Endothelial cell of umbilical vein (primary cell): ENCODE measurements around the gene MRPS30. TPM values are rescaled to one million over a fixed set of nuclear protein-coding genes. Genes with fewer than 3 reads are reported as not detected.

Experiments
- BruUV-seq: library from RNA; stranded (reverse); fragments of 400-500 nt; replicated peaks from 2 replicates; lab custom pipeline; 2021; lab: Mats Ljungman, UMichigan
- CTCF ChIA-PET: fragments of 300-600, 350-600 bp; sonication (Branson Sonifier 250); formaldehyde crosslinking; loops from one replicate; lab custom pipeline; 2021; ENCODE audit warnings: antibody characterized with exemption, inconsistent platforms; lab: Charles Lee
- POLR2A ChIA-PET: fragments of 300-600, 350-600 bp; sonication (Branson Sonifier 250); formaldehyde crosslinking; loops from one replicate; lab custom pipeline; 2021; ENCODE audit warnings: antibody characterized with exemption, inconsistent platforms; lab: Charles Lee
- DNase-seq: peaks from one replicate; pipeline ENCODE4 v3.0.0-alpha.2; 2011; ENCODE audit warnings: low read depth, low spot score
- FAIRE-seq: peaks from 2 replicates; lab custom pipeline; 2011; peaks lifted over from hg19 to GRCh38; lab: Jason Lieb, UNC
- H2AFZ ChIP-seq: 2 replicates; pipeline ENCODE4 v1.6.0; 2012; ENCODE audit warnings: low read depth, low read length, control low read depth, inconsistent platforms
- H3K27ac ChIP-seq: 2 replicates; pipeline ENCODE4 v1.5.1; 2011; ENCODE audit warnings: low read depth, mild to moderate bottlenecking, control low read depth, low read length, moderate library complexity; ENCODE audit not compliant: insufficient read depth
- H3K27me3 ChIP-seq, 2 experiments: 2 replicates each; pipeline versions ENCODE4 v1.6.0 to v1.6.1; 2011; ENCODE audit warnings: low read length in 2 of 2, mixed read lengths in 1 of 2; ENCODE audit not compliant: control insufficient read depth in 2 of 2, insufficient read depth in 2 of 2
- H3K36me3 ChIP-seq, 2 experiments: 2 replicates in 1 of 2; 3 replicates in 1 of 2; pipeline ENCODE4 v1.5.1; 2011; ENCODE audit warnings: low read length in 2 of 2, mild to moderate bottlenecking in 1 of 2, moderate library complexity in 1 of 2; ENCODE audit not compliant: control insufficient read depth in 2 of 2, insufficient read depth in 2 of 2; ENCODE audit errors: extremely low read depth in 1 of 2
- H3K4me1 ChIP-seq: 3 replicates; pipeline ENCODE4 v1.5.1; 2011; ENCODE audit warnings: mild to moderate bottlenecking, low read length; ENCODE audit not compliant: control insufficient read depth, insufficient read depth; ENCODE audit errors: extremely low read depth
- H3K4me2 ChIP-seq: 2 replicates; pipeline ENCODE4 v1.6.1; 2011; ENCODE audit warnings: low read length, control low read depth, mixed read lengths; ENCODE audit not compliant: insufficient read depth
- H3K4me3 ChIP-seq, 3 experiments: fragments of 200-600 bp in 1 of 3; sonication (generic), shearing (Covaris generic) in 1 of 3; replicated peaks in 1 of 3; 2 replicates each; pipeline ENCODE4 v1.5.1; 2011 to 2016; ENCODE audit warnings: control low read depth in 3 of 3, low read length in 3 of 3, mild to moderate bottlenecking in 2 of 3, inconsistent platforms in 1 of 3, low read depth in 1 of 3, moderate library complexity in 1 of 3; ENCODE audit not compliant: insufficient read depth in 1 of 3
- H3K79me2 ChIP-seq: 2 replicates; pipeline ENCODE4 v1.6.0; 2012; ENCODE audit warnings: low read length, inconsistent platforms; ENCODE audit not compliant: control insufficient read depth, insufficient read depth
- H3K9ac ChIP-seq: replicated peaks from 2 replicates; pipeline ENCODE3; 2011; ENCODE audit warnings: low read length, control low read depth; ENCODE audit not compliant: insufficient read depth; ENCODE audit errors: extremely low read depth
- H3K9me1 ChIP-seq: replicated peaks from 3 replicates; pipeline ENCODE4 v1.6.0; 2011; ENCODE audit warnings: mild to moderate bottlenecking, low read length; ENCODE audit not compliant: control insufficient read depth, insufficient read depth; ENCODE audit errors: extremely low read depth
- H3K9me3 ChIP-seq: replicated peaks from 2 replicates; pipeline ENCODE4 v1.5.1; 2012; ENCODE audit warnings: low read length, inconsistent platforms; ENCODE audit not compliant: control insufficient read depth, insufficient read depth
- H4K20me1 ChIP-seq: replicated peaks from 2 replicates; pipeline ENCODE3; 2011; ENCODE audit warnings: mild to moderate bottlenecking, low read length; ENCODE audit not compliant: control insufficient read depth, insufficient read depth; ENCODE audit errors: extremely low read depth
- JUN ChIP-seq: IDR thresholded peaks from 2 replicates; pipeline ENCODE4 v1.6.1; 2011; ENCODE audit warnings: borderline replicate concordance, low read depth; ENCODE audit not compliant: insufficient read length, insufficient read depth
- dilution Hi-C: fragments of 300-500 bp; cut with MboI; formaldehyde crosslinking; loops from one replicate; pipeline ENCODE4 v1.15.0; 2019; ENCODE audit warnings: low sequenced_read_pairs; ENCODE audit not compliant: extremely low pct_ligation_motif_present
- intact Hi-C: fragments of 100-400 bp; cut with micrococcal nuclease; formaldehyde crosslinking; loops from one replicate; pipeline ENCODE4 v1.10.0; 2022
- polyA plus RNA-seq, 4 experiments: library from polyadenylated mRNA; depleted of rRNA in 3 of 4; stranded (reverse) in 3 of 4; unstranded in 1 of 4; fragments of >200 nt; gene quantifications; 2 replicates each; pipeline versions ENCODE4 v1.2.1 to v1.2.3, GENCODE V29; 2011 to 2012; ENCODE audit warnings: missing spikeins in 1 of 4
- total RNA-seq: library from RNA; stranded (reverse); gene quantifications from 2 replicates; pipeline ENCODE4 v1.2.3, GENCODE V29; 2021
- TF ChIP-seq, protein P1 (sequence below), 2 donors: IDR thresholded peaks; 1 replicate in 1 of 2; 2 replicates in 1 of 2; pipeline ENCODE4 v1.5.1; 2011; ENCODE audit warnings: low read length in 2 of 2, mild to moderate bottlenecking in 2 of 2, moderate library complexity in 2 of 2, control low read depth in 1 of 2, inconsistent platforms in 1 of 2, low read depth in 1 of 2; ENCODE audit not compliant: insufficient read depth in 1 of 2; ENCODE audit errors: extremely low read depth in 1 of 2

MRPS30 gene
- total and polyA plus RNA-seq, 2 donors (not counting 3 experiments of a cell fraction or from before 2014, with no cell fraction given), result 33.8 to 34.6 TPM

DNA sequence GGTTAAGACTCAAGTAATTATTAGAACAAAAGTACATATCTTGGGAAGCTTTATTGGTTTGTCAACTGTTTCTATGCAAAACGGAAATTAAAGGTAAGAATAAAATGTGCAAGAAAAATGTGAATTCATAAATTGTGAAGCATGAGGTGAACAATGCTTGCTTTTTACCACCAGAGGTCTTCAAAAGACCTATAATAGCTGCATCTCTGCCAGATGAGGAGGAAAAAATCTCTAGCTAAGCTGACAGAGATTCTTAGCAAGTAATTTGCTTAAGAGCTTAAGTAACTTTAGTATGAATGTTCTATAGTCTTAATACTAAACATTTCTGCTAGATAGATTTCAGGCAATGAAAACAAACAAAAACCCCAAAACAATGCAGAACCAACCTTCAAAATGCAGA lies 54.1 kb downstream of the MRPS30 start:
- Histone ChIP-seq H3K4me3 (no peak overlapping the region), H3K36me3 (no peaks in the 10 kb centered on the region), H4K20me1 (no peaks in the 10 kb centered on the region), H3K79me2 (no peaks in the 10 kb centered on the region), H3K4me2 (no peak overlapping the region), H3K4me1 (no peaks in the 10 kb centered on the region), H3K9ac (no peak overlapping the region), H3K27me3 (no peaks in the 10 kb centered on the region), H2AFZ (no peak overlapping the region), H3K9me3 (no peaks in the 10 kb centered on the region), H3K9me1 (no peaks in the 10 kb centered on the region), H3K27ac (no peak overlapping the region)
- TF ChIP-seq, protein P1, sequence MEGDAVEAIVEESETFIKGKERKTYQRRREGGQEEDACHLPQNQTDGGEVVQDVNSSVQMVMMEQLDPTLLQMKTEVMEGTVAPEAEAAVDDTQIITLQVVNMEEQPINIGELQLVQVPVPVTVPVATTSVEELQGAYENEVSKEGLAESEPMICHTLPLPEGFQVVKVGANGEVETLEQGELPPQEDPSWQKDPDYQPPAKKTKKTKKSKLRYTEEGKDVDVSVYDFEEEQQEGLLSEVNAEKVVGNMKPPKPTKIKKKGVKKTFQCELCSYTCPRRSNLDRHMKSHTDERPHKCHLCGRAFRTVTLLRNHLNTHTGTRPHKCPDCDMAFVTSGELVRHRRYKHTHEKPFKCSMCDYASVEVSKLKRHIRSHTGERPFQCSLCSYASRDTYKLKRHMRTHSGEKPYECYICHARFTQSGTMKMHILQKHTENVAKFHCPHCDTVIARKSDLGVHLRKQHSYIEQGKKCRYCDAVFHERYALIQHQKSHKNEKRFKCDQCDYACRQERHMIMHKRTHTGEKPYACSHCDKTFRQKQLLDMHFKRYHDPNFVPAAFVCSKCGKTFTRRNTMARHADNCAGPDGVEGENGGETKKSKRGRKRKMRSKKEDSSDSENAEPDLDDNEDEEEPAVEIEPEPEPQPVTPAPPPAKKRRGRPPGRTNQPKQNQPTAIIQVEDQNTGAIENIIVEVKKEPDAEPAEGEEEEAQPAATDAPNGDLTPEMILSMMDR (IDR thresholded peaks at IDR 0.05; ENCODE audit: extremely low read depth in 1 of 2, insufficient read depth in 1 of 2, low read depth in 1 of 2, low read length in 2 of 2), result peak in 1 of 2 donors; percentile 33
- TF ChIP-seq JUN, result no peak
- ChIA-PET POLR2A (no interaction called here), CTCF (interaction anchor here (1.1 to 2.0 kb wide), 2 partner anchors 834 to 836 kb away, joined by 4 to 6 read pairs; partner anchors contain the start of gene HCN1)
- intact Hi-C loops, result loop anchor here (2.0 to 5.0 kb wide), 3 partner anchors 89 to 659 kb away; no protein-coding TSS in a partner anchor
- peak; percentile 67 for FAIRE-seq
- DNase-seq, result peak; percentile 28
- no TSS peak for BruUV-seq
- dilution Hi-C loops, result no loop called here
